HepG2 (cell line): ENCODE data around the gene CYP4V2. TPM values are rescaled to one million over a fixed set of nuclear protein-coding genes. Genes with fewer than 3 reads are reported as not detected.

Experiments
- ETV6 ChIP-seq: sonication (generic); formaldehyde crosslinking; conservative IDR thresholded peaks from 2 replicates; pipeline ENCODE4 v1.4.0; 2020; ENCODE audit warnings: missing genetic modification reagents
- HDAC2 ChIP-seq: sonication (generic); formaldehyde crosslinking; IDR thresholded peaks from 2 replicates; pipeline ENCODE4 v1.4.0; 2020; ENCODE audit warnings: missing genetic modification reagents
- KDM4B ChIP-seq: sonication (generic); formaldehyde crosslinking; IDR thresholded peaks from 2 replicates; pipeline ENCODE4 v1.4.0; 2020; ENCODE audit warnings: missing genetic modification reagents
- MXI1 ChIP-seq: IDR thresholded peaks from 3 replicates; pipeline ENCODE4 v1.6.1; 2012; ENCODE audit warnings: low read depth, low read length, inconsistent platforms, borderline replicate concordance
- NCOR1 ChIP-seq: fragments of 200-600 bp; sonication (generic); IDR thresholded peaks from 2 replicates; pipeline ENCODE4 v1.7.0; 2017; ENCODE audit warnings: antibody characterized with exemption, low read length, borderline replicate concordance
- NFKBIZ ChIP-seq: IDR thresholded peaks from 2 replicates; pipeline ENCODE4 v1.6.1; 2018; ENCODE audit warnings: missing genetic modification reagents, missing compliant biosample characterization
- NFYB ChIP-seq: sonication (generic); formaldehyde crosslinking; IDR thresholded peaks from 2 replicates; pipeline ENCODE4 v1.4.0; 2020; ENCODE audit warnings: missing genetic modification reagents
- NR2F1 ChIP-seq, 2 experiments: fragments of 450-650 bp in 1 of 2; formaldehyde crosslinking in 1 of 2; IDR thresholded peaks; 2 replicates each; pipeline versions ENCODE4 v1.5.0 to v1.6.1; 2016 to 2020; ENCODE audit warnings: mild to moderate bottlenecking in 1 of 2, missing compliant biosample characterization in 1 of 2, missing genetic modification reagents in 1 of 2, moderate library complexity in 1 of 2
- PITX1 ChIP-seq: sonication (generic); formaldehyde crosslinking; IDR thresholded peaks from 2 replicates; pipeline ENCODE4 v1.5.1; 2020; ENCODE audit warnings: mild to moderate bottlenecking, missing genetic modification reagents
- POLR2A ChIP-seq, 2 experiments: IDR thresholded peaks; 2 replicates each; pipeline ENCODE4 v1.6.1; 2011; ENCODE audit warnings: low read depth in 2 of 2, low read length in 2 of 2, mild to moderate bottlenecking in 1 of 2, moderate library complexity in 1 of 2; ENCODE audit not compliant: insufficient read depth in 1 of 2
- RARA ChIP-seq: IDR thresholded peaks from 2 replicates; pipeline ENCODE4 v1.6.1; 2016; ENCODE audit warnings: missing genetic modification reagents, missing compliant biosample characterization
- RXRA ChIP-seq: sonication (generic); formaldehyde crosslinking; IDR thresholded peaks from 2 replicates; pipeline ENCODE4 v1.5.1; 2020; ENCODE audit warnings: missing genetic modification reagents
- U2AF1 ChIP-seq: fragments of 200-400 bp; formaldehyde crosslinking; optimal IDR thresholded peaks from 2 replicates; pipeline ENCODE3; 2017; ENCODE audit warnings: mild to moderate bottlenecking, low read depth, low read length
- ZBED4 ChIP-seq: sonication (generic); formaldehyde crosslinking; IDR thresholded peaks from 2 replicates; pipeline ENCODE4 v1.4.0; 2020; ENCODE audit warnings: missing genetic modification reagents, borderline replicate concordance
- ZNF710 ChIP-seq: sonication (generic); formaldehyde crosslinking; IDR thresholded peaks from 2 replicates; pipeline ENCODE4 v1.5.0; 2020; ENCODE audit warnings: mild to moderate bottlenecking, missing genetic modification reagents, borderline replicate concordance
- ZNF839 ChIP-seq: sonication (generic); formaldehyde crosslinking; IDR thresholded peaks from 2 replicates; pipeline ENCODE4 v1.4.0; 2020; ENCODE audit warnings: missing genetic modification reagents, mild to moderate bottlenecking, borderline replicate concordance
- polyA plus RNA-seq, 8 experiments: library from polyadenylated mRNA; depleted of rRNA in 3 of 8; stranded (reverse) in 7 of 8; unstranded in 1 of 8; fragments of >200 nt; fragmentation: Illumina TruSeq in 4 of 8; extraction: Trizol in 4 of 8; gene quantifications; 2 replicates each; pipeline versions ENCODE4 v1.2.1 to v1.2.3, GENCODE V29; 2011 to 2016; ENCODE audit warnings: low read depth in 4 of 8, missing spikeins in 1 of 8, mixed read lengths in 1 of 8; ENCODE audit not compliant: insufficient read depth in 1 of 8
- total RNA-seq, 5 experiments: library from RNA; depleted of rRNA; stranded (reverse); fragments of >200 nt; fragmentation: Illumina TruSeq; extraction: Trizol; gene quantifications; 2 replicates each; pipeline ENCODE4 v1.2.3, GENCODE V29; 2016; ENCODE audit warnings: low read depth in 1 of 5
- TF ChIP-seq, protein P1 (sequence below): IDR thresholded peaks from 2 replicates; pipeline ENCODE4 v1.6.1; 2018; ENCODE audit warnings: missing genetic modification reagents, mild to moderate bottlenecking, missing compliant biosample characterization
- TF ChIP-seq, protein P2 (sequence below): sonication (generic); formaldehyde crosslinking; IDR thresholded peaks from 2 replicates; pipeline ENCODE4 v1.9.0; 2021; ENCODE audit warnings: missing genetic modification reagents, mild to moderate bottlenecking, borderline replicate concordance
- TF ChIP-seq, protein P3 (sequence below): sonication (generic); IDR thresholded peaks from 2 replicates; pipeline ENCODE4 v1.6.1; 2016; ENCODE audit warnings: low read depth, borderline replicate concordance

Gene CYP4V2
- total and polyA plus RNA-seq, 2 of the 13 experiments (the other 11 are each of a cell fraction or from before 2014, with no cell fraction given): 4.7 to 7.2 TPM

- TF ChIP-seq, protein P1, sequence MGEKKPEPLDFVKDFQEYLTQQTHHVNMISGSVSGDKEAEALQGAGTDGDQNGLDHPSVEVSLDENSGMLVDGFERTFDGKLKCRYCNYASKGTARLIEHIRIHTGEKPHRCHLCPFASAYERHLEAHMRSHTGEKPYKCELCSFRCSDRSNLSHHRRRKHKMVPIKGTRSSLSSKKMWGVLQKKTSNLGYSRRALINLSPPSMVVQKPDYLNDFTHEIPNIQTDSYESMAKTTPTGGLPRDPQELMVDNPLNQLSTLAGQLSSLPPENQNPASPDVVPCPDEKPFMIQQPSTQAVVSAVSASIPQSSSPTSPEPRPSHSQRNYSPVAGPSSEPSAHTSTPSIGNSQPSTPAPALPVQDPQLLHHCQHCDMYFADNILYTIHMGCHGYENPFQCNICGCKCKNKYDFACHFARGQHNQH: peak; percentile 93
- TF ChIP-seq ZNF839 (CRISPR knock-in tag): no peak
- TF ChIP-seq HDAC2 (CRISPR knock-in tag): peak; percentile 68
- TF ChIP-seq NFYB (CRISPR knock-in tag): no peak
- peak; percentile 17; the same call in 1 of the 2 replicates for TF ChIP-seq PITX1 (CRISPR knock-in tag)
- TF ChIP-seq RARA: peak; percentile 68
- peak; percentile 15; the same call in 1 of the 2 replicates for TF ChIP-seq ZBED4 (CRISPR knock-in tag)
- 0 out of 3 replicates have a peak, but pooled peaks have one; percentile 27 for TF ChIP-seq MXI1
- TF ChIP-seq ZNF710 (CRISPR knock-in tag): peak; percentile 76; the same call in 1 of the 2 replicates
- no peak for TF ChIP-seq NFKBIZ (CRISPR knock-in tag)
- TF ChIP-seq KDM4B (CRISPR knock-in tag): peak; percentile 48; the same call in 1 of the 2 replicates
- TF ChIP-seq POLR2A (IDR thresholded peaks at IDR 0.05; ENCODE audit: insufficient read depth in 1 of 2, low read depth in 2 of 2, low read length in 2 of 2): peak in 1 of 2 experiments; percentile 65; a peak in 3 of 4 replicates
- TF ChIP-seq, protein P2, sequence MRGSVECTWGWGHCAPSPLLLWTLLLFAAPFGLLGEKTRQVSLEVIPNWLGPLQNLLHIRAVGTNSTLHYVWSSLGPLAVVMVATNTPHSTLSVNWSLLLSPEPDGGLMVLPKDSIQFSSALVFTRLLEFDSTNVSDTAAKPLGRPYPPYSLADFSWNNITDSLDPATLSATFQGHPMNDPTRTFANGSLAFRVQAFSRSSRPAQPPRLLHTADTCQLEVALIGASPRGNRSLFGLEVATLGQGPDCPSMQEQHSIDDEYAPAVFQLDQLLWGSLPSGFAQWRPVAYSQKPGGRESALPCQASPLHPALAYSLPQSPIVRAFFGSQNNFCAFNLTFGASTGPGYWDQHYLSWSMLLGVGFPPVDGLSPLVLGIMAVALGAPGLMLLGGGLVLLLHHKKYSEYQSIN: no peak
- TF ChIP-seq U2AF1: peak; percentile 35
- TF ChIP-seq, protein P3, sequence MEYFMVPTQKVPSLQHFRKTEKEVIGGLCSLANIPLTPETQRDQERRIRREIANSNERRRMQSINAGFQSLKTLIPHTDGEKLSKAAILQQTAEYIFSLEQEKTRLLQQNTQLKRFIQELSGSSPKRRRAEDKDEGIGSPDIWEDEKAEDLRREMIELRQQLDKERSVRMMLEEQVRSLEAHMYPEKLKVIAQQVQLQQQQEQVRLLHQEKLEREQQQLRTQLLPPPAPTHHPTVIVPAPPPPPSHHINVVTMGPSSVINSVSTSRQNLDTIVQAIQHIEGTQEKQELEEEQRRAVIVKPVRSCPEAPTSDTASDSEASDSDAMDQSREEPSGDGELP: no peak
- TF ChIP-seq RXRA (CRISPR knock-in tag): no peak; the same call in none of the 2 replicates
- no peak for TF ChIP-seq NCOR1
- peak; percentile 59; the same call in 1 of the 2 replicates for TF ChIP-seq ETV6 (CRISPR knock-in tag)
- TF ChIP-seq NR2F1 (CRISPR knock-in tag; IDR thresholded peaks at IDR 0.05): peak; percentile 82 to 97
These were observed at the start of gene CYP4V2 (continued) for GRCh38 chr4:186191200-186192065.
